HS-5 (cell line): ENCODE data around the gene CRY2.
"Not testable (repeated sequence)": the region's sequence is repeated elsewhere in the genome, so short reads cannot be mapped to it uniquely, and the experiment has no call there.

ENCODE experiments used
- DNase-seq: peaks from one replicate; pipeline ENCODE4 v3.0.0-alpha.2; 2012; ENCODE audit warnings: low read depth

CRY2 gene

DNA sequence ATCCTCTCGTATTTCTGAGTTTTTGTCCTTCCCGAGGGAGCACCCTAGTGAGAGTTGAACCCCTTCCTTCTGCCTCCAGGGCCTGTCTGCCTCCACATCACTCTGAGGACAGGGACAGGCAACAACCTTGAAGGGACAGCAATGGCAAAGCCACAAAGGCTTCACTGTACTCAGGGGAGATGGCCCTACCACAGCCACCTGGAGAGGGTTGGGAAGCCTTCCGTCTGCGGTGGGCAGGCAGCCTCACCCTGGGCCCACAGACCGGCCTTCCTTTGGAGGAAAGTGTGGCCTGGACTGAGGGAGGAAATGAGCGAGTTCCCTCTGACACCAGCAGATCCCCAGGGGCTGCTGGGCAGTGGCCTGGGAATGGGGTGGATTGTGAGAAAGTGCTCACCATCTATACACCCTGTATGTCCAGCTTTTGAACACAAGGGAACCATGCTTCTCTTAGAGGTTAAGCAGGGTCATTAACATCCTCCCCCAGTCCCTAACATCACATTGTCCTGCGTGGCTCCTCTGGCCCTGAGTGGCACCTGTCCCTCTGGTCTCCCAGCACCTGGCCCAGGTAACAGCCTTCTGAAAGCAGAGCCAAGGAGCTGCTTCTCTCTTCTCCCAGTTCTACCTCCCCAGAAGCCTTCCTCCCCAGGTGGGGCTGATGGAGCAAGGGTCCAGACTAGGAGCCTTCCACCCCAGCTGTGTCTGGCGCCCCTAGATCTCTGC is 35.5 kb upstream of the CRY2 start:
- DNase-seq: no peak

DNA sequence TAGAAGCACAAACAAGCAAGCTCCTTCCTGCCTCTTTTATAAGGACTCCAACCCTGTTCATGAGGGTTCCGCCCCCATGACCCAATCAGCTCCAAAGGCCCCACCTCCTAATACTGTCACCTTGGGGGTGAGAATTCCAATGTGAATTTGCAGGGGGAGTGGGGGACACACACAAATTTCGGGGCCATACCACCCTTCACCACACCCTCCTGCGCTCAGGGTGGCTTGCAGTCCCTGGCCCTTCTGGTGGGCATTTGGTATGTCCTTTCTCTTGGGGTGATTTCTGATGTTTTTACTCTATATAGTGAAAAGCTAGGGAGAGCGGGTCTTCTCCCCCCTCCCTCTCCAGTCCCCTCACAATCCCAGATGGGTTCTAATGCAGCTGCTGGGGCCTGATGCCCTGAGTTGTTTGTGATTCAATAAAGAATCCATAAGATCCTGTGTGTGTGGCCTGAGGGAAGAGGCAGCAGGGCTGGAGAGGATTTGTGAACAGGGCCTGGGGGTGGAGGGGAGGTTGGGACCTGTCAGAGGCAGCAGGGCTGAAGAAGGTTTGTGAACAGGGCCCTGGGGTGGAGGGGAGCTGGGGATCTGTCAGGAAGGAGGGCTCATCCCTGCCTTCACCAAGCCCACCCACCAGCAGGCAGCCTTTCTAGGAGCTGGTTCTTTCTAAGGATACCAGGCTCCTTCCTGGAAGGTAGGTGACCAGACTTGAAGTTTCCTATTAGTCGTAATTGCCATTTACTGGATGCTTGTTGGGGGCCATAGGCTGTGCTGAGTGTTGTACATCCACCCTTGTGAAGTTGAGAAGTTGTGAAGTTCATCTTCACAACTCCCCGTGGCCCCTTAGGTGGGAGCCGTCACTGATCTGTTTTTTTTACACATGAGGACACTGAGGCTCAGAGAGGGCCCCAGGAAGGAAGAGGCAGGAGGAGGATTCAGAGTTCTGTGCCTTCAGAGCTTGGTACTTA is 34.4 kb upstream of the CRY2 start:
- no peak for DNase-seq

DNA sequence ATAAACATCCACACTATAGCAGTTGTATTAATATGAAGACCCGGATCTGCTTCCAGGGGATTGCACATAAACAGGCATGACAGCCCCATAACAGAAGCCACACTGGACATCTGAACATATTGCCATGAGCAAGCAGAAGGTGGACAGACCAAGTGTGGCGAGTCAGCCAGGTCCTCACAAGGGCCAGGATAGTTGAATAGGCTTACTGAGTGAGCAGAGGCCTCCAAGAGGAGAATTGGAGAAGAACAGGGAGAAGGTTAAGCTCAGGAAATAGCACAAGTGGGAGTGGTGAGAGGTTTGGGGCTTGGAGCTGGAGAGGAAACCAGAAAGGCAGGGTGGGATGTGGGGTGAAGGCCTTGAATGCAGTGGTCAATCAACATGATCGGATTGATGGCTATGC is 31.5 kb upstream of the CRY2 start:
- no peak for DNase-seq

DNA sequence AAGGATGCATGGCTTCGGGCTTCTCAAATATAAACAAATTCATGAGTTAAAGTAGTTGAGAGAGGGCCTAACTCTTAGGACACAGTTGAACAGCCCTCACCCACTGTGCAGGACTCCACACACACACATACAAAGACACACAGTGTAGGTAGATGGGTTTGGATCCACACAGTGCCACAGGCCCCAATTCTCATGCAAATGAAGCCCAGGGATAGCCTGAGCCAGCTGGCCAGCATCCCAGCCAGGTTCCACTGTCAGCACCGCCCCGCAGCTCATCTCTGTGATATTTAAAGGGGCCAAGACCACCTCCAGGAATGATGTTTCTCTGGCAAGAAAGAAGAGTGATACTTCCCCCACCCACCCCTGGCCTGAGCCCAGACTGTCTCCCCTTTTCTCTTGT is 30.7 kb upstream of the CRY2 start:
- no peak for DNase-seq

- no peak for DNase-seq
Observed at GRCh38 chr11:45817191-45817590, 30.1 kb upstream of the CRY2 start.

GRCh38 chr11:45818961-45819605 is 28.2 kb upstream of the CRY2 start:
- no peak for DNase-seq

- DNase-seq: no peak
Observed at GRCh38 chr11:45820211-45820857, 26.9 kb upstream of the CRY2 start.

- not testable (repeated sequence) for DNase-seq
Observed at GRCh38 chr11:45826492-45826891, 20.8 kb upstream of the CRY2 start.

- no peak for DNase-seq
Observed at GRCh38 chr11:45827123-45827522, 20.2 kb upstream of the CRY2 start.

DNA sequence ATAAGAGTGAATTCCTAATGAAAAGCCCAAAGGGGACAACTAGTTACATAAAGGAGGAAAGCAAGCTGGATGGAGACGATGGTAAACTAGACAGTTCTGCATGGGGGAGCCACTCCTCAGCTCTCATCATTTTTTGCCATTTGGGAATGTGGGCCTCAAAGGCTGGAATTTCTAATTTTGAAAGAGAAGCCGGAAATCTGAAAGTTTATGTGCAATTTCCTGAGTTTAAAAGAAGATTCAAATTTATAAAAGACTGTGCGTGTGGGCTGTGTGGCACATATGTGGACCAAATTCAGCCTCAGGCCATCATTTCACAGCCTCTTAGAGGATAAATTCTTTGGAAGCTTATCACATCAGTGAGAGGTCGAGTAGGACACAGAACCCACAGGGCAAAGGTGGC is 18.3 kb upstream of the CRY2 start:
- DNase-seq: no peak

DNA sequence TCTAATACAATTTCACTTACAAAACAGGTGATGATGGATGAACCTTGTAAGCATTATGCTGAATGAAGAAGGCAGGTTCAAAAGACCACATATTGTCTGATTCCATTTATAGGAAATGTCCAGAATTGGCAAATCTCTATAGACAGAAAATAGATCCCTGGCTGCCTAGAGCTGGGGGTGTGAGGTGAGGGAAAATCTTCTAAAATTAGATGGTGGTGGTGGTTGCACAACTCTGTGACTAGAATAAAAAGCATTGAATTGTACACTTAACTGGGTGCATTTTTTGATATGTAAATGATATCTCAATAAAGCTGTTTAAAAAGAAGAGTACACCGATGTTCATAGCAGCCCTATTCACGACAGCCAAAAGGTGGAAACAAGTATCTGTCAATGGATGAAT is 16.7 kb upstream of the CRY2 start:
- DNase-seq: no peak

- DNase-seq: no peak
Observed at GRCh38 chr11:45832811-45833441, 14.3 kb upstream of the CRY2 start.

- no peak for DNase-seq
Observed at GRCh38 chr11:45833761-45834160, 13.5 kb upstream of the CRY2 start.

DNA sequence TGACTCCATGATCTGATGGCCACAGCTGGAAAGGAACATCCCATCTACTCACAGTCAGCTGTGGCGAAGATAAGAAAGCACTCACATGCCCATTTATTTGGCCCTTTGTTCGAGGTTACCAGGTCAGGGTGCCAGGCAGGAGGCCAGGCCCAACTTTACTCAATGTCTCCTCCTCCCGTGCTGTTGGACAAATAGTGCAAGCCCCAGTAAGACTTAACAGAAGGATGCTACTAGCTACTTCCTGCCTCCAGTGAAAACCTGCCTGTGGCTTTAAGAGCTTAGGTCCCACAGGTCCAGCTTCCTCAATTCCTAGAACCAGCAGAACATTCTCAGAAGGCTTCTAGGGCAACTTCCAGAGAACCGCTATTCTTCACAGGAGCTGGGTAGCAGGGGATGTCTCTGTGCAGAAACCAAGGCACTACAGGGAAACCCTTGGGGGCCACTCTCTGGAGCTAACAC is 12.9 kb upstream of the CRY2 start:
- no peak for DNase-seq

GRCh38 chr11:45839204-45839603 is 8.1 kb upstream of the CRY2 start:
- no peak for DNase-seq

- DNase-seq: not testable (repeated sequence)
Observed at GRCh38 chr11:45840251-45840650, 7.0 kb upstream of the CRY2 start.

DNA sequence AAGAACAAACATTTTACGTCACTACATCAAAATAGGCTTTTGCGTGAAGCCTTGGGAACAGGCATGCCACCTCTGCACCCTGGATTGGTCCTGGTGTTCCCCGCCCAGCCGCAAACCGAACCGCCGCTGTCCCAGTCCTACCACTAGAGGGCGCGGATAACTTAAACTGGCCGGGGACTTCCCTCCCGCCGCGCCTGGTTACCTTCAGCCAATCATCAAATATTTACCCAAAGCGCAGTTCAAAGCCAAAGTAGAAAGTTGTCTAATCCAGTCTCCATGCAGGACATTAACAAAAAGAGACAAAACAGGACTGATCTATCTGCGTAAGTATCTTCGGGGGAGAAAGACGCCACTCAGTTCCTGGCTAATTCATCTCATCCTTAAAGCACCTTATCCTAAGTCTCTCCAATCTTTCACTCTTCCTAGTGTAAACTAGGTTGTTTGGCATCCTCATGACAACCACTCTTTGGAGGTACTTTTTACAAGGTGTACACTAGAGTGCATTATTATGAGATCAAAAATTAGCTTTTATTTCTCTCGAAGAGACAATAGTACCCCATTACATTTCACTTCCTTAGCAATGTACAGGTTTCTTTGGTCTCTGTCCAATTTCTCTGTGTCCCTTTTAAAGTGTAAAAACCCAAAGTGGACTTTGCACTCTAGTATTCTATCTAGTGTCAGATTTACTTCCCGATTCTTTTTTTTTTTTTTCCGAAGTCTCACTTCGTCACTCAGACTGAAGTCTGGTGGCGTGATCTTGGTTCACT is 3.9 kb upstream of the CRY2 start:
- DNase-seq: no peak

GRCh38 chr11:45844822-45845578 is 2.3 kb upstream of the CRY2 start:
- no peak for DNase-seq

- no peak for DNase-seq
Observed at GRCh38 chr11:45846174-45846675, 1.1 kb upstream of the CRY2 start.

- DNase-seq: no peak
Observed at GRCh38 chr11:45847911-45848316, 639 bp downstream of the CRY2 start.
